ENCODE data around the gene ZNF148.

DNA sequence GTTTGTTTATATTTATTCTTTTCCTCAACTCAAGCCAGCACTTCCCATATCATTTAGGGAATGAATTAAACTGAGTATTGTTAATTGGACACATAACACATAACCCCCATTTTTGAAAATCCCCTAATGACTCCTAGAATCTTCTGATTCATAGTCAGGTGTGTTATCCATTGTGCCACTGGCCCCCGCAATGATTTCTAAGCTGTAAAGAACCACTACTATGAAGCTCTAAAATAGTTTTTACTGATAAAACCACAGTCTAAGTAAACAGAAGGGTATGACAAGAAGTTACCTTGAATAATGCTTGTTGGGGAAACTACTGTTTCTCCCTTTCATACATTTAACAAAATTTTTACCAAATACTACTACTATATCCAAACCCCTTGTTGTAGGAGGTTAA lies 140.3 kb downstream of the ZNF148 start:
- TF ChIP-seq, protein P1, sequence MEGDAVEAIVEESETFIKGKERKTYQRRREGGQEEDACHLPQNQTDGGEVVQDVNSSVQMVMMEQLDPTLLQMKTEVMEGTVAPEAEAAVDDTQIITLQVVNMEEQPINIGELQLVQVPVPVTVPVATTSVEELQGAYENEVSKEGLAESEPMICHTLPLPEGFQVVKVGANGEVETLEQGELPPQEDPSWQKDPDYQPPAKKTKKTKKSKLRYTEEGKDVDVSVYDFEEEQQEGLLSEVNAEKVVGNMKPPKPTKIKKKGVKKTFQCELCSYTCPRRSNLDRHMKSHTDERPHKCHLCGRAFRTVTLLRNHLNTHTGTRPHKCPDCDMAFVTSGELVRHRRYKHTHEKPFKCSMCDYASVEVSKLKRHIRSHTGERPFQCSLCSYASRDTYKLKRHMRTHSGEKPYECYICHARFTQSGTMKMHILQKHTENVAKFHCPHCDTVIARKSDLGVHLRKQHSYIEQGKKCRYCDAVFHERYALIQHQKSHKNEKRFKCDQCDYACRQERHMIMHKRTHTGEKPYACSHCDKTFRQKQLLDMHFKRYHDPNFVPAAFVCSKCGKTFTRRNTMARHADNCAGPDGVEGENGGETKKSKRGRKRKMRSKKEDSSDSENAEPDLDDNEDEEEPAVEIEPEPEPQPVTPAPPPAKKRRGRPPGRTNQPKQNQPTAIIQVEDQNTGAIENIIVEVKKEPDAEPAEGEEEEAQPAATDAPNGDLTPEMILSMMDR (IDR thresholded peaks at IDR 0.05 in 4 of 5, conservative IDR thresholded peaks at IDR 0.05 in 1 of 5) = no peak
- no peak for TF ChIP-seq POLR2A (IDR thresholded peaks at IDR 0.05)
